GM18499 (cell line): ENCODE data around the gene TRHDE.
"Not testable (repeated sequence)": the region's sequence is repeated elsewhere in the genome, so short reads cannot be mapped to it uniquely, and the experiment has no call there.

Experiments
- ATAC-seq: cut with Tn5 transposase; IDR thresholded peaks from one replicate; pipeline ENCODE4 v1.9.1; 2021; ENCODE audit warnings: moderate number of reproducible peaks; ENCODE audit not compliant: insufficient read depth, unreplicated experiment

Gene TRHDE

DNA sequence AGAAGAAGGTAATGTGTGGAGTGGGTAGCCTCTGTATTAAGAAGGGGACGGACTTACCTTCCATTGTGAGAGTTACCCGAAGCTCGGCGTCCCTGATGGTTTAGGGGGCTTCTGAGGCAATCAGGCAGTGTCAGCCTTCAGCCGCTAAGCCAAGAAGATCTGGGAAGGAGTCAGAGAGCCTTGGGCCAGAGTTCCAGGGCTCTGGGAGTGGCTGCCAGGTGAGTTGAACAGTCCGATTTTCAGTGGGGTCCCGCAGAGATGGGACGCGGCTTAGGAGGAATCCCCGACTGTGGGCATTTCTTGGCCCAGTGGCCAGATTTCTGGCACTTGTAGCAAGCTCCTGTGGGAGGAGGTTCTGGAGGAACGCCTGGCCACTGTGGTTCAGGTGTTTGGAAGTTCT lies 439.9 kb downstream of the TRHDE start:
- ATAC-seq, result not testable (repeated sequence)

DNA sequence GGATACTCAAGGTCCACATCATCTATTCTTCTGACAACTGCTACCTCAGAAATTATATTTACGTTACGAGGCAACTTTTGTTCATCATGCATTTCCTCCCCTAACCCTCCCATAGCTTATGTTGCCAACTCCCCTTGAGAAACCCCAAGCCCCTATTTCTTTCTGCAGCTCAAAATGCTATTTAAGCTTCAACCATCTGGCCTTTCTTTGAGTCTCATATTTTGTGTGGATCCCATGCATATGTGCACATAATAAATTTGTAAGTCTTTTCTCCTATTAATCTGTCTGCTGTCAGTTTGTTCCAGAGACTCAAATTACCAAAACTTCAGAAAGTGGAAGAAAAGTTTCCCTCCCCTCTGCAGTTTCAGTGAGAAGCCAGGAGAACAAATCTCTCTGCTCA lies 444.1 kb downstream of the TRHDE start:
- ATAC-seq, result no peak

DNA sequence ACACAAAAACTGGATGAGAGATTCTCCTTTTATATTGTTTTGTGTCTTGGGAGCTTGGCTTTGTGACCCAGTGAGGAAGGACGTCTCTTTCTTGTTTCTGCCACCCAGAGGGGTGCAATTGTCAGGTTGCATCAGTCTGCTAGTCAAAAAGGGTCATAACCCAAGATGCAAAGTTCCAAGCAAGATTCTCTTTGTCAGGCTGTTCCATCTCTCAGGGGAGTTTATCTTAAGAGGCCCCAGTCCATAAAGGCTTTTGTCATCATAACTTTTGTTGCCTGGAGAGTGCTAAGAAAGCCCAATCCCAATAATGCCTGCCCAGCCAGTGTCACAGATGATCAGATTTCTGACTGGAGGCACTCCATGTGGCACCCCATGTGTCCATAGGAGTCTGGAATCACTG lies 444.9 kb downstream of the TRHDE start:
- ATAC-seq, result no peak
